ENCODE data around the gene AFMID.

AFMID gene

GRCh38 chr17:78146471-78146869 is 40.7 kb upstream of the AFMID start:
- CTCF ChIA-PET = interaction anchor here (1.0 to 1.9 kb wide), 6 partner anchors 8 to 30 kb away, joined by 3 to 6 read pairs (median 4); no protein-coding TSS in a partner anchor

GRCh38 chr17:78146881-78147280 is 40.3 kb upstream of the AFMID start:
- DNase-seq (ENCODE audit: extremely low spot score) = no peak
- TF ChIP-seq, protein P1, sequence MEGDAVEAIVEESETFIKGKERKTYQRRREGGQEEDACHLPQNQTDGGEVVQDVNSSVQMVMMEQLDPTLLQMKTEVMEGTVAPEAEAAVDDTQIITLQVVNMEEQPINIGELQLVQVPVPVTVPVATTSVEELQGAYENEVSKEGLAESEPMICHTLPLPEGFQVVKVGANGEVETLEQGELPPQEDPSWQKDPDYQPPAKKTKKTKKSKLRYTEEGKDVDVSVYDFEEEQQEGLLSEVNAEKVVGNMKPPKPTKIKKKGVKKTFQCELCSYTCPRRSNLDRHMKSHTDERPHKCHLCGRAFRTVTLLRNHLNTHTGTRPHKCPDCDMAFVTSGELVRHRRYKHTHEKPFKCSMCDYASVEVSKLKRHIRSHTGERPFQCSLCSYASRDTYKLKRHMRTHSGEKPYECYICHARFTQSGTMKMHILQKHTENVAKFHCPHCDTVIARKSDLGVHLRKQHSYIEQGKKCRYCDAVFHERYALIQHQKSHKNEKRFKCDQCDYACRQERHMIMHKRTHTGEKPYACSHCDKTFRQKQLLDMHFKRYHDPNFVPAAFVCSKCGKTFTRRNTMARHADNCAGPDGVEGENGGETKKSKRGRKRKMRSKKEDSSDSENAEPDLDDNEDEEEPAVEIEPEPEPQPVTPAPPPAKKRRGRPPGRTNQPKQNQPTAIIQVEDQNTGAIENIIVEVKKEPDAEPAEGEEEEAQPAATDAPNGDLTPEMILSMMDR (IDR thresholded peaks at IDR 0.05; ENCODE audit: control extremely low read depth, extremely low read depth, low read depth, missing control alignments) = no peak
- POLR2A ChIA-PET = interaction anchor here (0.9 to 1.4 kb wide), 2 partner anchors 19 to 26 kb away, joined by 3 to 4 read pairs; partner anchors contain the start of gene TMC6
- CTCF ChIA-PET = interaction anchor here (1.0 to 1.9 kb wide), 6 partner anchors 9 to 29 kb away, joined by 3 to 6 read pairs (median 4); no protein-coding TSS in a partner anchor

More at GRCh38 chr17:78146471-78146869, 40.7 kb upstream of the AFMID start:
- TF ChIP-seq, protein P1 (IDR thresholded peaks at IDR 0.05; ENCODE audit: control extremely low read depth, extremely low read depth, low read depth, missing control alignments) = no peak
- no peak for DNase-seq (ENCODE audit: extremely low spot score)
- POLR2A ChIA-PET = interaction anchor here (0.9 to 1.4 kb wide), 2 partner anchors 18 to 27 kb away, joined by 3 to 4 read pairs; partner anchors contain the start of gene TMC6

DNA sequence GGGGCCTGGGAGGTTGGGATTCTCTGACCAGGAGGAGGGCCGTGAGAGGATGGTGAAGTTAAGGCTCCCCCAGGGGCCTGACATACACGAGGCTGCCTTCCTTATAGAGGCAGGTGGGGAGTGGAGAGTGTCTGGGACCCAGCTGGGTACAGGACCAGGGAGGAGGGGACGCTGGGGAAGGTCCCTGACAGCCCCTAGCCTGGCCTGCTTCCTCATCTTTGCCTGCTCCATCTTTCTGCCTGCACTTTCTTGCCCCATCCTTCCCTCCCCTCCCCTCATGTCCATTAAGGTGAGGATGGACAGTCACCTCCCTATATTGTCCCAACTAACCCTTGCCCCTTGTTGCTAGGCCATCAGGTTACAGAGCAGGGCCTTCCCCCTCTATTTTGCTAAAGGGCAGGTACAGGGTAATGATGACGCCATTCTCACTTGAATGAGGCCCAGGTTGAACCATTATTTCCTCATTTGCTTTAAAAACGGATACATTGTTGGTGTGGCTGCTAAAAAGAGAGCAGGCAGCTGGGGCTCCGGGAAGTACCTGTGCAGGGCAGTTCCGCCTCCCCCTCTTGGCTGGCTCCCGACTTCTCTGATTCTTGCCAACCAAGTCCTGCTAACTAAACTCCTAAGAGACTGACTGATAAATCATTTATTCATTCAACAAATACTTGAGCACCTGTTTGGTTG is 39.7 kb upstream of the AFMID start:
- peak; percentile 60 for DNase-seq (ENCODE audit: extremely low spot score)
- ChIA-PET POLR2A (interaction anchor here (0.9 to 1.4 kb wide), 2 partner anchors 19 to 26 kb away, joined by 3 to 4 read pairs; partner anchors contain the start of gene TMC6), CTCF (interaction anchor here (1.2 to 2.7 kb wide), 6 partner anchors 9 to 29 kb away, joined by 3 to 11 read pairs (median 5); no protein-coding TSS in a partner anchor)
- TF ChIP-seq, protein P1 (IDR thresholded peaks at IDR 0.05; ENCODE audit: control extremely low read depth, extremely low read depth, low read depth, missing control alignments) = no peak

DNA sequence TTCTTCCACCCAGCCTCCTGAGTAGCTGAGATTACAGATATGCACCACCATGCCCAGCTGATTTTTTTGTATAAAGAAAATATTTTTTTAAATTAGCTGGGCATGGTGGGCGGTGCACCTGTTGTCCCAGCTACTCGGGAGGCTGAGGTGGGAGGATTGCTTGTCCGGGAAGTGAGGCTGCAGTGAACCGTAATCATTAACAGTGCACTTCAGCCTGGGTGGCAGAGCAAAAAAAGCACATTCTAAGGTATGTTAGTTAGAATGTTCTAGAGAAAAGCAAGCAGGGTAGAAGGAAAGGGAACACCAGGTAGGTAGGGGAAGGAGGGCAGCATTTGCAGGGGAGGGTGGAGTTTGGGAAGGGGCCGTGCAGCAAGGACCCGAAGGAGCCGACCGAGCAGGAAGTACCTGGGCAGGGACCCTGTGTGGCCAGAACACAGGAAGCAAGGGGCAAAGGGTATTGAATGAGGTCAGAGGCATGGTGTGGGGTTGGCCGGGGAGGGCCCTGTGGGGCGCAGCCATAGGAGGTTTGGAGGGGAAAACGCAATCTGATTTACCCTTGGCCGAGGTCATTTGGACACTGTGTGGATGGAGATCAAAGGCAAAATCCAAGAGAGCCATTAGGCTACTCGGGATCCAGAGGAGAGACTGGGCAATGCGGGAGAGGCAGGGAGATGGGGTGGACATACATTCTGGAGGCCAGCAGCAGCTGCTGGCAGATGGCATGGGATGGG is 38.7 kb upstream of the AFMID start:
- DNase-seq (ENCODE audit: extremely low spot score) = no peak
- TF ChIP-seq, protein P1 (IDR thresholded peaks at IDR 0.05; ENCODE audit: control extremely low read depth, extremely low read depth, low read depth, missing control alignments) = no peak
- CTCF ChIA-PET = interaction anchor here (1.3 to 2.7 kb wide), 3 partner anchors 14 to 28 kb away, joined by 4 to 11 read pairs (median 5); no protein-coding TSS in a partner anchor
- POLR2A ChIA-PET = interaction anchor here (0.7 to 1.6 kb wide), 2 partner anchors 21 to 53 kb away, joined by 5 to 6 read pairs; no protein-coding TSS in a partner anchor

- POLR2A ChIA-PET = interaction anchor here (0.7 to 1.8 kb wide), 3 partner anchors 12 to 203 kb away, joined by 3 to 5 read pairs (median 5); no protein-coding TSS in a partner anchor
- CTCF ChIA-PET = interaction anchor here (0.8 to 3.8 kb wide), 6 partner anchors 8 to 24 kb away, joined by 4 to 14 read pairs (median 11); no protein-coding TSS in a partner anchor
- DNase-seq (ENCODE audit: extremely low spot score) = no peak
- TF ChIP-seq, protein P1 (IDR thresholded peaks at IDR 0.05; ENCODE audit: control extremely low read depth, extremely low read depth, low read depth, missing control alignments) = no peak
Observed at GRCh38 chr17:78151514-78152008, 35.6 kb upstream of the AFMID start.
